OCI-LY3 (cell line): Measurements from ENCODE around the gene CDKN1C.

Experiments
- CTCF ChIP-seq: fragments of 200-600, 300-600 bp; sonication (generic); IDR thresholded peaks from 2 replicates; pipeline ENCODE4 v1.5.1; 2014; ENCODE audit warnings: antibody characterized with exemption, low read length, low read depth
- EZH2phosphoT487 ChIP-seq: fragments of 200-600 bp; shearing (Covaris generic); IDR thresholded peaks from 2 replicates; pipeline ENCODE4 v1.6.1; 2018; ENCODE audit warnings: antibody characterized with exemption, mixed run types, low read depth

- TF ChIP-seq CTCF = no peak
- no peak for TF ChIP-seq EZH2phosphoT487
Measured at GRCh38 chr11:2864901-2865300, 20.7 kb downstream of the CDKN1C start.
